Esophagus muscularis mucosa (tissue), 4 donors: Measurements from ENCODE around the gene CDIPT. TPM values are rescaled to one million over a fixed set of nuclear protein-coding genes. Genes with fewer than 3 reads are reported as not detected.

Source experiments
- DNase-seq: peaks from one replicate; pipeline ENCODE4 v3.0.0-alpha.2; 2017; ENCODE audit errors: extremely low spot score
- H3K27ac ChIP-seq, 4 donors: fragments of 200-600 bp; sonication (generic); replicated peaks in 1 of 4; 1 replicate in 3 of 4; 2 replicates in 1 of 4; pipeline ENCODE4 v1.5.1; 2016 to 2019; ENCODE audit warnings: mild to moderate bottlenecking in 1 of 4
- H3K27me3 ChIP-seq, 4 donors: fragments of 200-600 bp; sonication (generic); one replicate each; pipeline versions ENCODE4 v1.5.1 to v1.6.0; 2016 to 2019
- H3K36me3 ChIP-seq, 4 donors: fragments of 200-600 bp; sonication (generic); one replicate each; pipeline ENCODE4 v1.5.1; 2016 to 2019
- H3K4me1 ChIP-seq, 4 donors: fragments of 200-600 bp; sonication (generic); one replicate each; pipeline ENCODE4 v1.5.1; 2016 to 2019
- H3K4me3 ChIP-seq, 4 donors: fragments of 200-600 bp; sonication (generic); 1 replicate in 2 of 4; 2 replicates in 2 of 4; pipeline ENCODE4 v1.5.1; 2016 to 2019; ENCODE audit warnings: mild to moderate bottlenecking in 4 of 4, moderate library complexity in 1 of 4
- H3K9me3 ChIP-seq, 4 donors: fragments of 200-600 bp; sonication (generic); 1 replicate in 3 of 4; 2 replicates in 1 of 4; pipeline ENCODE4 v1.5.1; 2016 to 2019
- EP300 ChIP-seq: sonication (generic); formaldehyde crosslinking; IDR thresholded peaks from one replicate; pipeline ENCODE4 v1.6.1; 2017; ENCODE audit warnings: antibody characterized with exemption
- POLR2A ChIP-seq: fragments of 450-650 bp; IDR thresholded peaks from one replicate; pipeline ENCODE4 v1.6.1; 2017; ENCODE audit warnings: antibody characterized with exemption, moderate library complexity, mild to moderate bottlenecking, low read depth
- POLR2AphosphoS5 ChIP-seq, 2 donors: sonication (generic); formaldehyde crosslinking; IDR thresholded peaks; one replicate each; pipeline ENCODE4 v1.6.1; 2017; ENCODE audit warnings: antibody characterized with exemption in 2 of 2
- WGBS: methylation state at CpG from one replicate; pipeline ENCODE4 v1.1.5; 2018; 5-methylcytosine and 5-hydroxymethylcytosine counted together
- intact Hi-C: fragments of 100-400 bp; cut with DNase I; formaldehyde crosslinking; loops from one replicate; pipeline ENCODE4 v1.15.1; 2023
- total RNA-seq, 4 donors: library from RNA; depleted of rRNA; stranded (reverse); fragments of >200 nt; gene quantifications; one replicate each; pipeline versions ENCODE4 v1.1.0 to v1.2.1, GENCODE V29; 2016
- TF ChIP-seq, protein P1 (sequence below), 3 experiments: fragments of 200-600 bp in 2 of 3; fragments of 450-650 bp in 1 of 3; sonication (generic) in 2 of 3; IDR thresholded peaks; one replicate each; pipeline ENCODE4 v1.5.1; 2017 to 2019; ENCODE audit warnings: antibody characterized with exemption in 3 of 3, mild to moderate bottlenecking in 2 of 3, moderate library complexity in 1 of 3

The CDIPT gene
- total RNA-seq, 4 donors from 2014 or later = 105 to 178 (median 141) TPM

- Histone ChIP-seq H3K4me1 (peaks cover 64 to 88% (median 83%) of the 10 kb centered on the region in 4 donors), H3K4me3 (peak within 1 kb of the TSS; percentile 60 to 84 (median 70)), H3K27ac (peak within 1 kb of the TSS; percentile 95 to 96 (median 96)), H3K9me3 (no peaks in the 10 kb centered on the region), H3K27me3 (no peaks in the 10 kb centered on the region), H3K36me3 (peaks cover 0 to 19% (median 16%) of the 10 kb centered on the region in 4 donors)
- intact Hi-C loops = no loop called here
- TF ChIP-seq, protein P1, sequence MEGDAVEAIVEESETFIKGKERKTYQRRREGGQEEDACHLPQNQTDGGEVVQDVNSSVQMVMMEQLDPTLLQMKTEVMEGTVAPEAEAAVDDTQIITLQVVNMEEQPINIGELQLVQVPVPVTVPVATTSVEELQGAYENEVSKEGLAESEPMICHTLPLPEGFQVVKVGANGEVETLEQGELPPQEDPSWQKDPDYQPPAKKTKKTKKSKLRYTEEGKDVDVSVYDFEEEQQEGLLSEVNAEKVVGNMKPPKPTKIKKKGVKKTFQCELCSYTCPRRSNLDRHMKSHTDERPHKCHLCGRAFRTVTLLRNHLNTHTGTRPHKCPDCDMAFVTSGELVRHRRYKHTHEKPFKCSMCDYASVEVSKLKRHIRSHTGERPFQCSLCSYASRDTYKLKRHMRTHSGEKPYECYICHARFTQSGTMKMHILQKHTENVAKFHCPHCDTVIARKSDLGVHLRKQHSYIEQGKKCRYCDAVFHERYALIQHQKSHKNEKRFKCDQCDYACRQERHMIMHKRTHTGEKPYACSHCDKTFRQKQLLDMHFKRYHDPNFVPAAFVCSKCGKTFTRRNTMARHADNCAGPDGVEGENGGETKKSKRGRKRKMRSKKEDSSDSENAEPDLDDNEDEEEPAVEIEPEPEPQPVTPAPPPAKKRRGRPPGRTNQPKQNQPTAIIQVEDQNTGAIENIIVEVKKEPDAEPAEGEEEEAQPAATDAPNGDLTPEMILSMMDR (IDR thresholded peaks at IDR 0.05) = peak; percentile 89 to 96 (median 93)
- TF ChIP-seq POLR2AphosphoS5 (IDR thresholded peaks at IDR 0.05) (peak in 1 of 2 donors; percentile 97), EP300 (no peak), POLR2A (peak; percentile 41)
- under 1% methylated on average over 34 of the region's 70 CpGs for WGBS
- DNase-seq = peak; percentile 99
Measured at GRCh38 chr16:29815793-29816693, 47.0 kb downstream of the CDIPT start, which contains the start of gene PAGR1. Gene PAGR1 (plus strand): TSS chr16:29816152. CDS start chr16:29816526, 374 bp downstream.

DNA sequence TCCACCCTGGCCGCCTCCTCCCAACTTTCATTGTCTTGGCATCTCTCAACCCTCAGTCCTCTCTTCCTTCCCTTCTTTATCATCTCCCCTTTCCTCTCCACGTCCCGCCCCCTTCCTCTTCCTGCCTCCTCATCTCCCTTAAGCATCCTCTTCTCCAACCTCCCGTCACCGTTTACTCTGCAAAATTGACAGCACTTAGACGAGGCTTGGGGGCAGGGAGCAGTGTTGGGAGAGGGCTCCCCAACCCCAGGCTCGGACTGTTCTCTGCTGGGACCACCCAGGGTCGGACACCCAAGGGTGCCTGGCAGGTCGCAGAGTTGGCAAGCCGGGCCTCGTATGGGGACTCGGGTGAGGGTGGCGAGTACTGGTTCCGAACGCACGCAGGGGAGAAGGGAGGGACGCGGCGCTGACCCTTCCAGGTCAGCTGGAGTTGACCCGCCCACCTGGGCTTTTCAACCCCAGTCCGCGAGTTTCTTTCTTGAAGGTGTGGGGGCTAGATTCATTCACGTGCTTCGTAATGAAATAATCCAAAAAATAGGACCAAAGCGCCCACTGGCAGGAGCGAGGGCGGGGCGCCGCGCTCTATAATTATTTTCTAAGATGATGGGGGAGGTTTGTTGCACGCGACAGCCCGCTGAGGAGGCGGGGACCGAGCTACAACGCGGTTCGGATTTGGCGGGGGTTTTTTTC lies 47.8 kb downstream of the CDIPT start:
- Histone ChIP-seq H3K4me1 (peaks cover 67 to 90% (median 86%) of the 10 kb centered on the region in 4 donors), H3K36me3 (peaks cover 0 to 24% (median 19%) of the 10 kb centered on the region in 4 donors)
- 6% methylated on average over 37 of the region's 39 CpGs for WGBS

GRCh38 chr16:29814592-29814991 lies 48.4 kb downstream of the CDIPT start:
- intact Hi-C loops = no loop called here
- Histone ChIP-seq H3K4me1 (peaks cover 67 to 90% (median 86%) of the 10 kb centered on the region in 4 donors), H3K36me3 (peaks cover 0 to 27% (median 23%) of the 10 kb centered on the region in 4 donors), H3K4me3 (peak overlapping the region in 1 of 4 donors; percentile 69), H3K9me3 (no peaks in the 10 kb centered on the region), H3K27ac (peak overlapping the region; percentile 95 to 96 (median 96)), H3K27me3 (no peaks in the 10 kb centered on the region)
- TF ChIP-seq POLR2AphosphoS5 (IDR thresholded peaks at IDR 0.05) (no peak), EP300 (no peak), POLR2A (no peak)
- TF ChIP-seq, protein P1 (IDR thresholded peaks at IDR 0.05) = no peak
- 66% methylated on average over 5 of the region's 5 CpGs for whole genome bisulfite sequencing
- no peak for DNase-seq

More for the DNA sequence above, 47.8 kb downstream of the CDIPT start:
- Histone ChIP-seq H3K27me3 (no peaks in the 10 kb centered on the region), H3K9me3 (no peaks in the 10 kb centered on the region), H3K27ac (peak overlapping the region; percentile 95 to 96 (median 96)), H3K4me3 (peak overlapping the region; percentile 60 to 84 (median 70))
- TF ChIP-seq EP300 (no peak), POLR2A (no peak)
- DNase-seq = no peak
- intact Hi-C loops = no loop called here

- Histone ChIP-seq H3K27ac (peak overlapping the region; percentile 95 to 96 (median 96)), H3K9me3 (no peaks in the 10 kb centered on the region), H3K4me1 (peaks cover 68 to 90% (median 86%) of the 10 kb centered on the region in 4 donors), H3K36me3 (peaks cover 0 to 29% (median 24%) of the 10 kb centered on the region in 4 donors), H3K27me3 (no peaks in the 10 kb centered on the region), H3K4me3 (peak overlapping the region in 1 of 4 donors; percentile 74)
- DNase-seq = no peak
- TF ChIP-seq POLR2AphosphoS5 (IDR thresholded peaks at IDR 0.05) = no peak
- TF ChIP-seq POLR2A = no peak
- TF ChIP-seq EP300 = no peak
- TF ChIP-seq, protein P1 (IDR thresholded peaks at IDR 0.05) = no peak
- intact Hi-C loops = no loop called here
- WGBS = 76% methylated on average over 21 of the region's 24 CpGs
Measured at GRCh38 chr16:29813644-29814562, 49.1 kb downstream of the CDIPT start.
